GF-D8 (cell line): ENCODE results near the gene ARF1.

ENCODE experiments used
- DNase-seq: peaks from one replicate; lab custom pipeline; 2025; lab: John Stamatoyannopoulos, UW

The ARF1 gene

DNA sequence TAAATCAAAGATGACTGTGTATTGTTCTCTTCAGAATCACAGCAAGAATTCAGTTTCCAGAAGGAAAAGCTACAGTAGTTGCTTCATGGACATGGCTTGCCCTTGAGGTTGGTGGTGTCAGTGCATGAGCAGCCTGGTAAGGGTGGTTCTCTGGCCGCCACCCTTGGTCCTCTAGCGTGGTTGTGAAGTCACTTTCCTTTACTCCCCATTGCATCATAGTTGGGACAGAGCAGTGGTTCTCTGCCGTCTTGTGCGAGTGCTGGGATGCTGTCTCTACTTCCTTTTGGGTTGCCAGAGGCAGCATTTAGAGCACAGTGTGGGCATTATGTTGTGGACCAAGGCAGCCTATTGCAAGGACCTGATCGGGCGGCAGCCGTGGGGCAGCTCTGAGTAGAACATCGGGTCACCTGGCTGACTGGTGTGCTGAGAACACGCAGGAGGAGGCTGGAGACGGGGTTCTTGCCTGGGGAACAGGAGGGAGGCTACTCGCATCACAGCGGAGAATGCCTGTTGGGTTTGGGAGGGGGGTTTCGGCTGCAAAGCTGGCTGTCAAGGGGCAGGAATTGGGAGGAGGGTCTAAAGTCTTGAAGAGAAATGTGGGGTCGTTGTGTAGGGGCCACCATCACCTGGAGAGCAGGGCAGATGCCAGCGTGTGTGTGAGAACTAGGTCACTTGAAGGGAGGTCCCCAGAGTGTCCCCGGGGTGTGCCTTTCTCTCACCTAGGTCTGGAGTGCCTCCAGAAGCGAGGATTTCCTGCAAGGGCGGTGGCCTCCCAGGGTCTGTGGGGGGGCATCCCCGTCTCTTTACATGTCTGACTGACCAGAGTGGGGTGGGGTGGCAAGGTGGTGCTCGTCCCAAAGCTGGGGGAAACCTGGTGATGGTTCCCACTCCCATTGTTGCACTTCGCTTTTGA lies 6.3 kb downstream of the ARF1 start:
- peak; percentile 65 for DNase-seq

DNA sequence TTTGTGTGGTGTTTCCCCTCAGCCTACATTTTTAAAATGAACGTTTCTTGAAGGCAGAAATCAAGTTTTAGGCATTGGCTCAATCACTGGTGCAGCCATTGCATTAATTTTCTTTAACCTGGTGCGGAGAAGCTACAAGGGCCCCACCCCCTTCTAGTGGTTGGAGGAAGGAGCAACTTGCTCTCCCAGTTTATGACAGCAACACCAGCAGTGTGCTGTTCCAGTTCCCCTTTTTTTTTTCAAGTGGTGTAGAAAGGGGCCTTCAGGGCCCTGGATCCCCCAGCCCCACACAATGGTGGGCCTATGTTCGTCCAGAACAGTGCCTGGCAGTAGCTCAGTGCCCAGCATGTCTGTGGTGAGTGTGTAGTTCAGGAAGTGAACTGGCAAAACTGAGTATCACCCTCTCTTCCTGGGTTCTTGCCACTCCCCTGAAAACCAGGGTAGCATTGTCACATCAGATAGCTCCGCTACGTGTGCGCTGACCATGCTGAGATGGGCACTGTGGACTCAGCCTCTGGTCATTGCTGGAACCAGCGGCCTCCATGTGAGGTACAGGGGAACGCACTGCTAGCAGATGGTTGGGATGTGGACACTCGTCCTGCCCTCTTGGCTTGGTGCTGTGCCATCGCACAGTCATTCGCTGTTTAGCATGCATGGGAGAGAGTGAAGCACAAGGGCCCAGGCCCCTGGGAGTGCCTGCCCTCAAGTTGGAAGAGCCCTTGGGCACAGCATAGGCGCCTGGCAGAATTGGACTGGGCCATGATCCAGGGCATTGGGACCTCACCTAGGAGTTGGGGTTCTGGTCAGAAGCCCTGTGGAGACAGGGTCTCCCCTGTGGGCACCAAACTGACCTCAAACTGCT lies 7.2 kb downstream of the ARF1 start:
- peak; percentile 45 for DNase-seq

DNA sequence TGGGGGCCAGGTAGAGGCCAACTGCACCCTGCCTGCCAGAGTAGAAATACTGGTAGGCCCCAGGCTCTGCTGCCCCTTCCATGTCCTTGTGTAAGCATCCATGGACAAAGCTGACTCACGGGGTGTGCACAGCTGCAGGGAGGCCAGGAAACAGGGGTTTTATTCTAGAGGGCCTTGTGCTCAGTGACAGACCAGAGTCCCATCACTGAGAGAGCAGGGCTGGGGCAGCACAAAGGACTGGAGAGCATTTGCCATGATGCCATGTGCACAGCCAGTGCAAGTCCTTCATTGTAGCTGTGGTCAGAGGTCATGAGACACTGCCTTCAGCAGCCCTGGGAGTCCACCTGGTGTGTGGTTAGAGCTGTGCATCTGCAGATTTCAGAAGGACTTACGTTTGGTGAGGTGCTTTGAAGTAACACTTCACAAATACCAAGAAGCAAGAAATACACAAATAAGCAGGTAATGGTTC lies 8.1 kb downstream of the ARF1 start:
- DNase-seq, result no peak

DNA sequence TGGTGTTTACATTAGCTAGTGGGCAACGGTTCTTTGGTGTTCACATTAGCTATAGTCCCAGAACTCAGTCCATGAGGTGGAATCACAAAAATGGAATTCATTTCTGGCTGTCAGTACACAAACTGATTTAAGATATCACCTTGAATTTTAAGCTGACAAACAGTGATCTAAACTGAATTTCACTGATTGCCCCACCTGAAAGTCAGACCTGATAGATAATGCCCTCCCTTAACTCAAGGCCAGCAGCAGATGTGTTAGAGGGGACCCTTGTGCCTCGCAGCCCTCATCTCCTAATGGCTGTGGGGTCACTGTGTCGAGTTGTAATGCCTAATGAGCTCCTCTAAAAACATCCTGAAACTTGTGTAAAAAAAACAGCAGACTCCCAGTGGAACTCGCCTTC lies 8.6 kb downstream of the ARF1 start:
- DNase-seq, result no peak

DNA sequence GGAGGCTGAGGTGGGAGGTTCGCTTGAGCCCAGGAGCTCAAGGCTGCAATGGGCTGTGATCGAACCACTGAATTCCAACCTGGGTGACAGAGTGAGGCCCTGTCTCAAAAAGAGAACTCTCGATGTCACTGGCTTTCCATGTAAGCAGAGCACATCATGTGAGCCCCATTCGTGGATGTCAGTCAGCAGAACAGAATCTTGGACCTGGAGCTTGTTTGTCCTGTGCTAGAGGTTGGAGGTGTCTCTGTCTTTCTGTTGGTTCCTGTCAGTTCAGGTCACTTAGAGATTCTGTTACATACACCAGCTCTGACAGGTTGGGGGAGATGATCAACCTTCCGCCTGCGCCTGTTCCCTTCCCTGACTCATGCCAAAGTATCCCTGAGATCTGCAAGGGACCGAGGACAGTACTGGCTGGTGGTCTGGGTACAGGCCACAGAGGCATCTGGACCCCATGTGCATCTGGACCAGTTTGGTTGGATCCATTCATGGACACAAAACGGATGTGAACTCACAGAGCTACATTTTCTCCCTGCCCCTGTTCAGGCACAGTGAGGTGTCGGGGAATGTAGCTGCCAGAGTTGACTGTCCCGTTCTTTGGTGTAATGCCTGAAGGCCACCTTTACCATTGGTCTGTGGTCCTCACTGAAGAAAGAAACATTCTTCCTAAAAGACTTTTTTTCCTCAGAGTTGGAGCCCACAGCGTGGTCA lies 10.0 kb downstream of the ARF1 start:
- no peak for DNase-seq

DNA sequence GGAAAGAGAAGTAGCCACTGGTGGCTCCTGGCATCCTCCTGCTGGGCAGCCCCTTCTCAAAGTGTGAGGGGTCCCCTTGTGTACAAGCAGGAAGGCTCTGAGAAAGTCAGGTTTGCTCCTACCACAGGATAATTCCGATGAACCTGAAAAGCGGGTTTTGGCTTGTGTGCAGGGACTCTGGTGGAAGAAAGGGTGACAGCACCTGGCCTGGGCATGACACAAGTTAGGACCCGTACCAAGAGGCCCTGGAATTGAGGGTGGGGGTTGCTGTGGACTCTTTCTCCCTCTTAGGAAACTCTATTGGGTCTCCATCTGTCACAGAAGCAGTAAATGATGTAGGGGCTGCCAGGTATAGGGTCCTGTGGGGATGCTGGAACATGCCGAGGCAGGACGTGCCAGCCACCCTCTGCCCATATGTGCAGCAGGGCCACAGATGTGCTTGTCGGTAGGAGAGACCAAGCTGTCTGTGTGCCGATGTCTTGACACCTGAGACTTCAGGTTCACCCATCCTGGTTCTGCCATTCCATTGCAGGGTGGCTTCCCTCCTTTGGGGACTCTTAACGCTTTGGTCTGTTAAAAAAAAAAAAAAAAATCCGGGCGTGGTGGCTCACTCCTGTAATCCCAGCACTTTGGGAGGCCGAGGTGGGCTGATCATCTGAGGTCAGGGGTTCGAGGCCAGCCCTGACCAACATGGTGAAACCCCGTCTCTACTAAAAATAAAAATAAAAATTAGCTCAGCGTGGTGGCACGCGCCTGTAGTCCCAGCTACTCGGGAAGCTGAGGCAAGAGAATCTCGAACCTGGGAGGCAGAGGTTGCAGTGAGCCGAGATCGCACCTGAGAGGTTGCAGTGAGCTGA lies 10.8 kb downstream of the ARF1 start:
- no peak for DNase-seq

DNA sequence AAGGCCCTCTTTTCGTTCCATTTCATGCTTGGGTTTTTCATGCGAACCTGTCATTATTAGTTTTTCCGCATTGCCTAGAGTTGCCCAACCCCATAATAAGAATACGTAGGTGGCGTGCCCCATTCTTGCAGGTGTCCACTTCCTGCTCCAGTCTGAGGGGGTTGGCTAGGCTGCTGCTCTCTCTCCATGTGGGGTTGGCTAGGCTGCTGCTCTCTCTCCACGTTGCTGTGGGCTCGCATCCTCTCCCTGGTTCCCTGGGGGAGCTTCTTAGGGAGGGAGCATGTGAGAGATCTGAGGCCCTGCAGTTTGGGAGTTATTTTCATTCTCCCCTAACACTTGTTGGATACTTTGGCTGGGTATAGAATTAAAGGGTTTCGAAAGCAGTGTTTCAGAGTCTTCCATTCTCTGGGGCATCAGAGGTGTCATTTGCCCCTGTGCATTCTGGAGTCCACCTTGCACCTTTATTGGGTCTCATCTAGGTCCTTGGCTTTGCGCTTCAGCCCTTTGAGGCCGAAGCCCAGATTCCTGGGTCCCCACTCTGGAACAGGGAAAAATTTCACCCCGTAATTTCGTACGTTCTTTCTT lies 12.0 kb downstream of the ARF1 start:
- no peak for DNase-seq

DNA sequence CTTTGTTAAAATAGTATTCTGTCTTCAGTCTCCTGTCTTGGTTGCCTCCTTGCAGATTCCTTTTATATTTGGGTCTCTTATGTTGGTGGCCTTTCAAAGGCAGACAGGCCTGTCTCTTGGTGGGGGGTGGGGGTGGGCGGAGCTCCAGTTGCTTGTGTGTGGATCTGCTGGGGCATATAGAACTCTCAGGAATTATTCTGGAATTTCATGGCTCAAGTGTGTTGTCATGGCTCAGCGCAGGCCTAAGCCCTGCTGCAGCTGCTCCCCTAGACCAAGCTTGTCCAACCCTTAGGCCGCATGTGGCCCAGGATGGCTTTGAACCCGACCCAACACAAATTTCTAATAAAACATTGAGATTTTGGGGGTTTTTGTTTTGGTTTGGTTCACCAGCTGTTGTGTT lies 12.7 kb downstream of the ARF1 start:
- DNase-seq, result no peak

DNA sequence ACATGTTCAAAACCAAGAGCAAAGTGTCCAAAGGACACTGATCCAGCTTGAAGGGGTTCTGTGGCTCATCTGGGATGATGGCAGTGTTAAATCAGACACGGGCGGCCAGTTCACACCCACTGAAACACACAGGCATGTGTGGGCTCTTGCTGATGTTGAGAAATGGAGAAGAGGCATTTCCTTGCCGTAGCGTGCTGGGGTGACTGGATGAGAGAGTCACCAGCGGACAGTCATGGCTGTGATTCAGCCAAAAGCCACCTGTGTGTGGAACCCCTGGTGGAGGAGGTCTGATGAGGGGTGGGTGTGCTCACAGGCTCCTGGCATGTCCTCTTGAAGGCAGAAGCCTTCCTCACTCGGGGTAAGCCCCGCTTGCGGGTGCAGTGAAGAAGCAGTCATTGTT lies 13.4 kb downstream of the ARF1 start:
- DNase-seq, result no peak

DNA sequence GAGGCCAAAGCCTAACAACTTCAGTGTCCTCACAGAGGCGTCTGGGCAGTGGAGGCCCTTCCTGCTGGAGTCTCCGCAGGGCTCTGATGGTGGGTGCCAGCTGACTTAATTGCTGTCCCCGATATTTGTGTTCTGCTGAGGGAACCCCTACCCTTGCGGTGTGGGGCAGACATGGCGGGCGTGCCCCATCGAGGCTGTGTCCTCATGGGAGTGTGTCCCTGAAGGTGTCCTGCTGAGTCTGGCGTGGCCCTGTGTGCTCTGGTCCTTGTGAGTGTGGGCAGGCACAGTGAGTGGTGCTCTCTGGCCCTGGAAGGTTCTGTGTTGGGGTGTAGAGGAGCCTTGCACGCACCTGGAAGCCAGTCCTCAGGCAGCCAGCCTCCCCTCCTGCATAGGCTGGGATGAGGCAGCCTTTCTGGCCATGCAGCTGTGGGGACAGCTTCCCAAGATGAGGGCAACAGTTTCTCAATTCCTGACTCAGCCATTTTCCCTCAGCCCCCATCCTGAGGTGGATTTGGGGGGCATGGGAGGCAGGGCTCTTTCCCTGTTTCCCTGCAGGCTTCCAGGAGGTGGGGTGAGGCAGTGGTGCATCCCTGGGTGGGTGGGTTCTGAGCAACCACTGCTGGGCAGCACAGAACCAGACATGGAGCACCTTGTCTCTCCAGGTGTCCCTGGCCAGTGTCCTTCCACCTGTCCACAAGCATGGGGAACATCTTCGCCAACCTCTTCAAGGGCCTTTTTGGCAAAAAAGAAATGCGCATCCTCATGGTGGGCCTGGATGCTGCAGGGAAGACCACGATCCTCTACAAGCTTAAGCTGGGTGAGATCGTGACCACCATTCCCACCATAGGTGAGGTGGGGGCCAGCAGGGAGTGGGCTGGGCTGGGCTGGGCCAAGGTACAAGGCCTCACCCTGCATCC lies 14.2 kb downstream of the ARF1 start:
- no peak for DNase-seq

DNA sequence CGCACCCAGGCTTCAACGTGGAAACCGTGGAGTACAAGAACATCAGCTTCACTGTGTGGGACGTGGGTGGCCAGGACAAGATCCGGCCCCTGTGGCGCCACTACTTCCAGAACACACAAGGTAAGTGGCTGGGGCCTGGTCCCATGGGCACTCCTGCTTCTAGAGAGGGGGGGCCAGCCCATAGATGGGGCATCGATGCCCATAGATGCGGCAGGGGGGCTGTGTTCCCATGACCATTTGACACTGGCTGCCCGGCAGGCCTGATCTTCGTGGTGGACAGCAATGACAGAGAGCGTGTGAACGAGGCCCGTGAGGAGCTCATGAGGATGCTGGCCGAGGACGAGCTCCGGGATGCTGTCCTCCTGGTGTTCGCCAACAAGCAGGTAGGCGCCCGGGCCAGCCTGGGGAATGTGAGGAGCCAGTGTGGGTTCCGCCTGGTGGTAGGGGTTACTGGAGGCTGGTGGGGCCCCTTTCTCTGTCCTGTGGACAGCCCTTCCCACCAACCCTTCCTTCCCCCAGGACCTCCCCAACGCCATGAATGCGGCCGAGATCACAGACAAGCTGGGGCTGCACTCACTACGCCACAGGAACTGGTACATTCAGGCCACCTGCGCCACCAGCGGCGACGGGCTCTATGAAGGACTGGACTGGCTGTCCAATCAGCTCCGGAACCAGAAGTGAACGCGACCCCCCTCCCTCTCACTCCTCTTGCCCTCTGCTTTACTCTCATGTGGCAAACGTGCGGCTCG lies 15.0 kb downstream of the ARF1 start:
- DNase-seq, result no peak

DNA sequence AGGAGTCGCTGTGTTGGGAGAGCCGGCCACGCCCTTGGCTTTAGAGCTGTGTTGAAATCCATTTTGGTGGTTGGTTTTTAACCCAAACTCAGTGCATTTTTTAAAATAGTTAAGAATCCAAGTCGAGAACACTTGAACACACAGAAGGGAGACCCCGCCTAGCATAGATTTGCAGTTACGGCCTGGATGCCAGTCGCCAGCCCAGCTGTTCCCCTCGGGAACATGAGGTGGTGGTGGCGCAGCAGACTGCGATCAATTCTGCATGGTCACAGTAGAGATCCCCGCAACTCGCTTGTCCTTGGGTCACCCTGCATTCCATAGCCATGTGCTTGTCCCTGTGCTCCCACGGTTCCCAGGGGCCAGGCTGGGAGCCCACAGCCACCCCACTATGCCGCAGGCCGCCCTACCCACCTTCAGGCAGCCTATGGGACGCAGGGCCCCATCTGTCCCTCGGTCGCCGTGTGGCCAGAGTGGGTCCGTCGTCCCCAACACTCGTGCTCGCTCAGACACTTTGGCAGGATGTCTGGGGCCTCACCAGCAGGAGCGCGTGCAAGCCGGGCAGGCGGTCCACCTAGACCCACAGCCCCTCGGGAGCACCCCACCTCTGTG lies 15.9 kb downstream of the ARF1 start:
- DNase-seq, result no peak

DNA sequence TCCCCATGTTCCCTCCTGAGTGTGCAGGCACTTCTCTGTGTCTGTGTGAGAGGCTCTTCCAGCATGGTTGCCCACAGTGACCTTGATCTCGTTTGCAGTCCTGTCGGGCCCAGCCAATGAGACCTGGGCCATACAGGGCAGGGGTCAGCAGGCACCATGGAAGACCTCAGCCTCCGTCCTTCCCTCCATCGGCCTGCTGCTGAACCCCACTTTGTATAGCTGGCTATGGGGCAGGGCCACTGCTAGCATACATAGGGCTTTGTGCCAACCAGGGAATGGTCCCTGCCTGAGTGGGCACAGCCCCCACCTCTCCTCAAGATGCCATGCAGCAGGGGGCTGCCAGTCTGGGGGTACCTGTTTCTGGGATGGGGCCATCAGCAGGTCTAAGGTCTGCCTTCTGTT lies 16.8 kb downstream of the ARF1 start:
- DNase-seq, result no peak

DNA sequence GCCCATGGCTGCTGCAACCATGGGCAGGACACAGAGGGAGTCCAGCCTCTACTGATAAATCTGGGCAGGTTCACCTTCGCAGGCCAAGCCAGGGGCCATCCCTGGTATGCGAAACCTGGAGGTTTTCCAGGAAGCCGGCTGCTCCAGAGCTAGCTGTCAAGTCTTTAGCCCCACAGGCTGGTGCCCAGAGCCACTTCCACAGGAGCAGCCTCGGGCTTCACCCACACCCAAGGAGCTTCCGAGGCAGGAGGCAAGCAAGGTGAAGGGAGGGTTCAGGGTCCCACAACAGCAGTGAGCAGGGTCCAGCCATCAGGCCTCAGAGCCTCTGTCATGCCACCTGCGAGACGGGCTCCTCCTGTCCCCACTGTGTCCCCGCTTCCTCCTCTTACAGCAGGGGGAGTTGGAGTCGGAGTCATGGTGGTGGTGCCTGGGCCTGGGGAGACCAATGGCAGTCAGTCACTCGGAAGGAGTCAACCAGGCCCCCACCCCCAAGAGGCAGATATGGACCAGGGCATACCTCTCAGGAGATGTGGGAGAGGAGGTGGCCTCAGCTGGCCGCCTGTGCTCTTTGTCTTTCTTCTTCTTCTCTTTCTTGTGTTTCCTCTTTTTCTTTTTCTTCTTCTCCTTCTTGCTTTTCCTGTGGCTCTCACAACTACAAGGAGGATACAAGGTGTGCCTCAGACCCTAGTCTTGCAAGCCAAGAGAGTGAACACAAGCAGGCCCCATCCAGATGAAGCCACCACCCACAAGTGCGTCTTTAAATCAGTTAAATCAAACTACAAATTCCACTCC lies 18.5 kb downstream of the ARF1 start:
- no peak for DNase-seq

DNA sequence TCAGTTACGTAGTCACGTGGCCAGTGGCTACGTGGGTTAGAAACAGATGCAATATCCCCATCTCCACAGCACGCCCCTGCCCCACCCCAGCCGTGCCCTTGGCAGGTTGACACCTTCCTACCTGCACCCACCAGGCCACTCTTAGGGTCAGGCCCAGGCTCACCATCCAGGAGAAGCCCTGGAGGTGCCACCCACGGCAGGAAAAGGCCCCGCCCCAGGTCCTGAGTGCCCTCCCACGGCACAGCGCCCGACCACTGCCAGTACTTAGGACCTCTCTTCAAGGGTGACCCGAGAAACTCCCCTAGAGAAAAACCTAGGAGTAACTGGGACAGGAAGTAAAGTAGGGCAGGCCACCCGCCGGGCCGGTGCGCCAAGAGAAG lies 19.1 kb downstream of the ARF1 start:
- no peak for DNase-seq

DNA sequence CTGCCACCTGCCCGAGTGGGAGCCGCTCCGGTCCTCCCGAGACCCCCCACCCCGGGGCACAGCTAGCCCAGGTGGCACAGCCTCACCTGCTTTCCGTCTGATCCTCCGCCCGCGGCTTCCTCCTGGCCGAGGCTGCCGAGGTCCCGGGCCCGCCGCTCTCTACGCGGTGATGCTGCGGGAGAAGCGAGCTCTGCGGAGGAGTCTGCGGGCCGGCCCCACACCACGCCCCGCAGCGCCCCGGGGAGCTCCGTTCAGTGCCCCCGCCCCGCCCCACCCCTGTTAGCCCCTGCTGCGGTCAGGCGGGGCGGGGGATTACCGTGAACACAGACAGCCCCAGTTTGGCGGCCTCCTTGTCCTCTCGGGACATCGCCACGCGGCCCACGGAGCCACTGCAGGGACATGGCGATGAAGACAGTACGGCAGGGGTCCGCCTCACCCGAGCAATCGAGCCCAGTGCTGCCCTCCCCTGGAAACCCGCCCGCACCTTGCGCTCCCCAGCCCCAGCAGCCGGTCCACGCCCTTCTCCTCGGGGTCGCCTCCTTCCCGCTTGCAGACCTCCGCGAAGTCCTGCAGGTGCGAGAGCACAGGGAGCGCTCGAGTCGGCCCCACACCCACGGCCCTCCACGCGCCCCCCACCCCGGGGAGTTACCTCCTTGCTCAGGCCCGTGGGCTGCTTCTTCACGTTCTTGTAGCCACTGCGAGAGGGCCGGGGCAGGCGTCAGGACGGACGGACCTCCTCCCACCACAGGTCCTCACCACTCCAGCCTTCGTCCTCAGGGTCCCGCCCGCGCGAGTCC lies 19.7 kb downstream of the ARF1 start:
- DNase-seq, result no peak
